Measurements from ENCODE around the gene EPHA4.

Gene EPHA4

DNA sequence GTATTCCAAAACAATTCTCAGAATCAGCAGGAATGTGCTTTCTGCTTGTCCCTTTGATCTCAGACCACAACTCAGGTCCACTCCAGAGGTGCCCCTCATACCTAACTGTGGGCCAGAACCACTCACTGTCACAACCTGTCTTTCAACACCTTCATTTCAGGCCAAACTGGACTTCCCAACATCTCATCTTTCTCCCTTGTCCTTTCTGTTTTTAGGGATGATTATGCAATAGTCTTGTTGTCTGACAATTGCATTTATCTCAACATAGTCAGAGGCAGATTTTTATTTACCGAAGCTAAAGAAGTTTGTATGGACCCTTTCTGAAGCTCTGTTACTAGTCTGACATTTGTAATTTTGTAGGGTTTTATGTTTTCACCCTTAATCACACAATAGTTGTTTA, 95.9 kb downstream of the EPHA4 start:
- no peak for DNase-seq (ENCODE audit: low read depth in 3 of 3)

DNA sequence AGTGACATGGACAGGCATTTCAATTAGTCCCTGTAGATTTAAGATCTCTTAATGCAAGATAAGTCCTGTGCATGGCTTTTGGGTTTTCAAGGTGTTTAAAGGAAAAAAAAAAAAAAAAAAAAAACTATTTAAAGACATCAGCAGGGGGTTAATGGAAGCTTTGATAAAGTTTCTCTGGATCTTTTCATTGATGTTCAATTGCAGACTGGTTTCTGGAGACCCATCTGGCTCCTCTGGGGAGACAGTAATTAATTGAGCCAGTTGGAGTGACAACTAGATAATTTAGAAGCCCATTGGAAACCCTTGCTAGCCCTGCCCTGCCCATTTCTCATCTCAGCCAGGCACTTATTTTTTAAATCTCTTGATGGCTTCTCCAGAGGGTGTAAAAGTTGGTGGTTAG, 98.7 kb downstream of the EPHA4 start:
- DNase-seq (ENCODE audit: low read depth in 3 of 3), result no peak

DNA sequence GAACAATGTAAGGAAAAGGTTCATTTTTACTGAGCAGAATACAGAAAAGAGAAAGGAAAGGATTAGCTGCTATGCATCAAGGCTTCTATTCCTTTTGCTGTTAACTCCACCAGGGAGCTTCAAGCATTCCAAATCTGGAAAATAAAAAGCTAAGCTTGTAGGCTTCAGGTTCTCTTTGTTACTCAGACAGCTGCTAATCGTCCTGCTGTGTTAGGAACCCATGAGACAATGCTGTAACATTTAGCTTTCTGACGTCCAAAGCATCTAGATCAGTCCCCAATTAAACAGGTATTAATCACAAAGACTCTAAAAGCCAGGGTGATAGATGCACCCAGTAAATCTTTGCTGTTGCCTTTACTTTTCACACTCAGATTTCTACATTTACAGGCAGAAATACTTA, 103.8 kb downstream of the EPHA4 start:
- no peak for DNase-seq (ENCODE audit: low read depth in 3 of 3)

DNA sequence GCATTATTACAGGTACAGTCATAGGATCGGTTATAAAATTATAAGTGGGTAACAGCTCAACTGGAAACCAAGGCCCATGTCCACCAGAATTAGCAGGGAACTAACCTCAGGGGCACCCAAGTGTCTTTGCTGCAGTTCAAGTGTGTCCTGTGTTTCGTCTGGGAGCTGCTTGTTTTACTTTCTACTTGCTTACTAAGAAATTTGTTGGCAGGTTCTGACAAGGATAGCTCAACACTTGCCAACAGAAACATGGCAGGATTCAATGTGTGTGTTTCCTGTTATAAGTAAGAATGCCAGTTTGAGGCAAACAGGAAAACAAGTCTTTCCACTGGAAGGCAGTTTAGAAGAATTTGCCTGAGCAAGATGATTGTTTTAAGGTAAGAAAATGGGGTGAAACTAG, 104.5 kb downstream of the EPHA4 start:
- DNase-seq (ENCODE audit: low read depth in 3 of 3), result no peak

DNA sequence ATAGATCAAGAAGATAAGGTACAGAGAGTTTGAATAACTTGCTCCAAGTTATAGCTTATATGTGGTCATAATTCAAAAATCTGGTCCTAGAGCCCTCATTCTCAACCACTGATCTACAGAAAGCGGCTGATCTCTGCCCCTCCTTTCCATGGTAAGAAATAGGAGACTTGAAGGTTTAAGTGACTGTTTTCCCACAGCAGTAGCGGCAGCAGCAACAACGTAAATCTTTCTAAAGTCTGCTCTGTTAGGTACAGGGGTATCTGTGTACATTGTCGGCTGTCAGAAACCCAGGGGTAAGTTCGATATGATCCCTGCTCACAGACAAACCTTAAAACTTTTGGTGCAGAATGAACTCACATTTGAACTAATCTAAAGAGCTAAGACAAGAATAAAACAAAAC, 105.4 kb downstream of the EPHA4 start:
- no peak for DNase-seq (ENCODE audit: low read depth in 3 of 3)

DNA sequence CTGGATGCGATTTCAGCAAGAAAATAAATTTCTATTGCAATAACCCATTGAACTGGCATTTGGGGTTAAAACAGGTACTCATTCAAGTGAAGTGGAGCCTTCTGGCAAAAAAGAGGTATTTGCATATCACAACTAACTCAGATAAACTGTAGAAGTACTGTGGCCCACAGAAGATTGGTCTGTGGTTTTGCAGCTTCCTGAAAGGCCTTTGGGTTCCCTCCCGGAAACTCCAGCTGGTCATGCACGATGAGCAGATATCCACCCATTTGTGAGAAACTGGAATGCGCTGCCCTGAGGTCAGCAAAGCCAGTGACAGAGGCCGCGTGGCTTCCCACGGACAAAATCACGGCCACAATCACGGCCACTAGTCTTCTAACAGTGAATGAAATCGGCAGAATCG, 106.3 kb downstream of the EPHA4 start:
- no peak for DNase-seq (ENCODE audit: low read depth in 3 of 3)

DNA sequence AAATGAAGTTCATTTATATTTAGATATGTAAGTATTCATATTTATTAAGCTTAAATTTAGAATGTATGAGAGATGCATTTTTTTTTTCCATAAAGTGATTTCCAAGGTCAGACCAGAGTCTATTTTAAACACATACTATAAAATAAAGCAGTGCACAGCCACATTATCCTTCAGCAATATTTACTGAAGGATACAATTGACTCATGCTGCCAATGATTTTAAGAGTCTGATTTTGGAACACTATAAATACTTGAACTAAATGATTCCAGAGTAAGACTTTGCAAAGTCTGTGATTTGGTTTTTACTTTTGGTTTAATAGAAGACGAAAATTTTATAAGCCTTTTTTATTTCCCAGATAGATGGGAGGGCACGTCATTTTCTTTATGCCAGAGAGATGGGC, 107.1 kb downstream of the EPHA4 start:
- DNase-seq (ENCODE audit: low read depth in 3 of 3), result no peak

DNA sequence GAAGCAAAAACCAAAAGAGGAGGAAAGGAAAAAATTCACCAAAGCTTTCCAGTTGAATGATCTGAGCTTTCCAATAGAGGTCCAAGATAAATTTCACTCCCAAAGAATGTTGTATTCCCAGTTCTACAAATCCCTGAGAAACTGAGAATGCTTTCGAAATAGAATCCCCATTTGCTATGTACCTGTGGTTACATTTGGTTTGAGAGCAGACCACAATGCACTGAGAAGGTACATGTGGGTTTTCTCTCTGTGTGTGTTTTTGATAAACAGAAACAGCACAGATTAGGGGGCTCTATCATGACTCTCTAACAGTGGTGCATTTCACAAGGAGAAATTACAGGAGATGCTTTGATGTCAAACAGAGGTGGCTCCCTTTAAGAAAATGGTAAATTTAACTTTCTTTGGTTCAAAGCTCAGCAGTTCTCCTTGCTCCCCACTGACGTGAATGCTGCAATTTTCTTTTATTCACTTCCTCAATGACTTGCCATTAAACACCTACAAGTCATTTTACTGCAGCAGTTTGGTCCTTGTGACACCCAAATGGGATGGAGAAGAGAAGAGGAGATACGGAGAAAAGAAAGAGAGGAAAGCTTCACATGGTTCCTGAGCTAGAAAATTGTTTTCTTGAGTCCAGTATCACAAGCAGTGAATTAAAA, 108.7 kb downstream of the EPHA4 start:
- DNase-seq (ENCODE audit: low read depth in 3 of 3), result no peak

DNA sequence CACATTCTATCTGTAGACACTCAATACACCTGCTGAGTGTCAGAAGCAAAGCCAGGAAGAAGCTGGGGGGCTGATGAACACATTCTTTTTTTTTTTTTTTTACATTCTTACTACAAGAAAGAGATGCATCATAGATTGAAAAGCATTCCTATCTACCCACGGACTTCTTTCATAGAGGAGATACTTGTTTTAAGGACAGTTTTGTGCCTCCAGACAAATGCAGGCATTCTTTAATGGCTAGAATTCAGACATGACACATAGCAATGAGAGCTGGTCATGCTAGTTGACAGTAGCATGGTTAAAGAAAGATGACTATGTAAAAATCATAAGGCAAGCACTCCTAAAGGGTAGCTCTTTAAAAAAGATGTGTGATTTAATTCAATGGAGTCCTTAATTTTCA, 110.2 kb downstream of the EPHA4 start:
- DNase-seq (ENCODE audit: low read depth in 3 of 3), result no peak

DNA sequence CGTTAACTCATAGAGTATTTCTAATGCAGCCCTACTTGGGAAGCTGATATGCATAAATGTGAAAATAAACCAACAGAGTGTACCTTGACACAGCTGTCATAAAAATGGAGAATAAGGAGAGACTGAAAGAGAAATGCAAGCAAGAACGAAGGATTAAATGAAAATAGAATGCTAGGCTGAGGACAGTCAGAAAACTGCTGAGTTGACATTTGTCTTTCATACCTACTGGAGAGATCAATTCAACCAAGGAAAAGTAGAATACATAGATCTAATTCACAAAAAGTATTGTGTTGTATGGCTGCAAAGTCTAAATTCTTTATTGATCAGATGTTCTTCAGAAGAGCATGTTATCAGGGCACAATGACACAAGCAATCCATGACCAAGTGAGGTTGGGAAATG, 112.0 kb downstream of the EPHA4 start:
- no peak for DNase-seq (ENCODE audit: low read depth in 3 of 3)

DNA sequence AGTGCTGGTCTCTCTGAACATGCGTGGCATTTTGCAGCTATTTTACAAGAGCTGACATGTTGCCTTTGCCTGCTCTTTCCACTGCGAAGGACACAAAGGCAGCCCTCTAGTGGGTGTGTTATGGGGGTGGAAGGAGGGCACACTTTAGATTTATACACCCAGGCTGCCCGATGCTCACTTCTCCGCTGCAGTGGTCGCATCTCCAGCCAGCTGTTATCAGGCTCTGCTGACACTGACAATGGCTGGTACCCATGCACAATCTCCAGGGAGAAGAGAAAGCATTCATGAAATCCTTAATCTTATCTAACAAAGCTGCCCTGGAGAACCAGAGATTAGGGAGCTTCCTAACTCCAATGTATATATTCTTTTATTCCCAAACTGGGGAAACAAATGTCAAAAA, 113.5 kb downstream of the EPHA4 start:
- DNase-seq (ENCODE audit: low read depth in 3 of 3), result no peak

DNA sequence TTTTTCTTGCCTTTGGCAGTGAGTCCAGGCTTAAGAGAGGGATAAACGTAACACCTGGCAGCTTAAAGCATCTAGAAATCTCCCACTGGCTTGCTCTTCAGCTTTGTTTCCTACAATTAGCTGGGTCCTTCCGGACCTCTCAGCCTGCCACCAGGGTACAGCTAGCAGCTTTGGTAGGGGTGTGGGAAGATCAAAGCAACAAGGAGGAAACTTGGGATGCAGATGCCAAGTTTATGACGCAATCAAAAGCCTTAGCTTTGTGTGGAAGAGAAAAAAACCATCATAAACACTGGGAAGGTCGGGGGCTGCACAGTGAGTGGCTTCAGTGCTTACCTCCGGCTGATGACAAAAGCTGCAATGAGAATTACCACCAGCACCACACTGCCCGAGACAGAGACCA, 116.9 kb downstream of the EPHA4 start:
- DNase-seq (ENCODE audit: low read depth in 3 of 3), result no peak

DNA sequence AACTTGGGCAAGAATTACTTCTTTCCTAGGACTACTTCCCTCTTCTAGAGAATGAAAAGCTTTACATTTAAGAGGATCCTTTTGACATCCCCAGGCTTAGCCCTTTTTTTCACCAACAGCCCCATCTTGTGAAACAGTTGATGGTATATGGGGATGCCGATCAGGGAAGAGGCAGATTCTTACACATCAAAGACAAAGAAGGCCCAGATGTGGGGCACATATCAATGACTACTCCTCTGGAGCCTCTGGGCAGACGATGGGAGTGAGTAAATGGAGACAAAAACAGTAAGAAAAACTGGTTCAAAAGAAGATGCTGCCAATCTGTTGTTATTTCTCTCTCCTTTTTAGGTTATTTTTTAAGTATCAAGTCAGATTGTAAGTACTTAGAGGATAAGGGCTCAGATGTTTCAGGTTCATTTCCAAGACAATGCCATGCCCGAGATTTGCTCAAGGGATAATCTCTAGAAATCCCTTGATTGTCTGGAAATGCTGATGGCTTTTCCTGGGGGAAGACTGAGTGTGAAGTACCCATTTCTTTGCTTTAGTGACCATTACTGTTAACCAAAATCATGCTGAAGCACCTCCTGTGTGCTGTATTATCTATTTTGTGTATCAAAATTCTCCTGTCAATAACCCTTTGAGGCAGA, 117.5 kb downstream of the EPHA4 start:
- no peak for DNase-seq (ENCODE audit: low read depth in 3 of 3)

DNA sequence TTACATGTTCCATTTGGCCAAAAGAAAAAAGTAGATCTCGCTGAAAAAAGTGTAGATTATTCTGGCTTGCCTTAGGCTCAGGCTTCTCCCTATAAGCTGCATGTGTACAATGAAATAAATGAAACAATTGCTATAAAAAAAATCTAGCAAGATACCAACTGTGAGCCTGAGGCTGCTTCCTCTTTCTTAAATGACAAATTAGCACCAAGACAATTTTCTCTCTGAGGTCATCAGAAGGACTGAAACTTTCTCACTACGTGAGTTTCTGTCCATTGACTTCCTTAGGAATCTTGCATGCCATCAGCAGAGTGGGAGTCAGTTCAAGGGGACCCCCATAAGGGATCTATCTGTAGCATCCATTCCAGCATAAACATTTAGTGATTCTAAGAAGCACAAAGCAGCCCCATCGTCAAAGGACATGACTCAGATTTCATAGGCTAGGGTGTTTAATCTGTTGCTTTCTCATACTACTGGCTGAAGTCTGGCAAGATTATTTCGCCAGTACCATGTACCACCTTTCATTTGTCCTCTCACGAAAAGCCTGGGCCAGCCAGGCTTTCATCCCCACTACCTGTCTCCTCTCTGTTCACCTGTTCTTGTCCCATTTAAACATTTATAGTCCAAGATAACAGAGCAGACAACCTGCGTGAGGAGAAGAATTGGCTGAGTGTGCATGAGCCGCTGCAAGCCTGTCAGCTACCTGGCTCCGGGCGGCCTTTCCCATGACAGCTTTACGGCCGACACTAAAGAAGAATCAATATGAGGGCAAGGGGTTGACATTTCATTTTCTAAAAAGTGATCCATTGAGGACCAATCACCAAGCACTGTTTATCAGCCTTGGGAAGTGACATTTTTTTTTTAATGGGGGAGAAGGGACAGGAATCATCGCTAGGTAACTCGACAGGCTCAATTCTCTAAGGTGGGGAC, 120.0 kb downstream of the EPHA4 start:
- DNase-seq (ENCODE audit: low read depth in 3 of 3), result no peak

DNA sequence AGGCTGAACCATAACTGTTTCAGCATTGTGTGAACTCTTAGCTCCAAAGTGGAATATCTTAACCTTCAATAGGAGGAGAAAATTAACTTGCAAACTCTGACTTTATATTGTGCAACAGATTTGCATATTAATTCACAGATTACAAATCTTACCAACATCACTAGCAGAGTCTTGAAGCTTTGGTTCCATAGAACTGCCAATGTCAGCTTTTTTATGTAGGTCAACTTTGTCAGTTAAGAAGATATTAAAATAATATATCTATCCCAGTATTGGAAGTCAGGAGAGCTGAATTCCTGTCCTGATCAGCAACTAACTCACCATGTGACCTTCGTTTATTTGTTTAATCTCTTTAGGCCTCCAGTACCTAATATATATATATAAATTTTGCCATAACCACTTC, 121.8 kb downstream of the EPHA4 start:
- DNase-seq (ENCODE audit: low read depth in 3 of 3), result no peak

DNA sequence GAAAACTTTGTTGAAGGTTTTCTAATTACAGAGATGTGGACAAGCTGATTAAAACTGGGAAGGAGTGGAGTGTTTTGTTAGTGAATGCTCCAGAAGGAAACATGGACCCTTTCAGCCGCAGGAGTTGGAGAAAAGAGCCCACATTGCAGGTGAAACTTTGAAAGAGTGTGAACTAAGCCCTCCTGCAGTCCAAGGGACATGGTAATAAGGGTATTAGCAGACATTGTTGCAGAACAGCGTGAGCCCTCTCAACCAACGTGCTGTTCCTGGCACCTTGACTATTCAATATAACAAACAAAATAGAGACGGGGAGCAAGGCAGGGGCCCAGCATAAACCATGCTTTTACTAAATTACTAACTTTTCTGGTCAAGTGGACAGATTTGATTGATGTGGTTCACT, 122.7 kb downstream of the EPHA4 start:
- no peak for DNase-seq (ENCODE audit: low read depth in 3 of 3)

DNA sequence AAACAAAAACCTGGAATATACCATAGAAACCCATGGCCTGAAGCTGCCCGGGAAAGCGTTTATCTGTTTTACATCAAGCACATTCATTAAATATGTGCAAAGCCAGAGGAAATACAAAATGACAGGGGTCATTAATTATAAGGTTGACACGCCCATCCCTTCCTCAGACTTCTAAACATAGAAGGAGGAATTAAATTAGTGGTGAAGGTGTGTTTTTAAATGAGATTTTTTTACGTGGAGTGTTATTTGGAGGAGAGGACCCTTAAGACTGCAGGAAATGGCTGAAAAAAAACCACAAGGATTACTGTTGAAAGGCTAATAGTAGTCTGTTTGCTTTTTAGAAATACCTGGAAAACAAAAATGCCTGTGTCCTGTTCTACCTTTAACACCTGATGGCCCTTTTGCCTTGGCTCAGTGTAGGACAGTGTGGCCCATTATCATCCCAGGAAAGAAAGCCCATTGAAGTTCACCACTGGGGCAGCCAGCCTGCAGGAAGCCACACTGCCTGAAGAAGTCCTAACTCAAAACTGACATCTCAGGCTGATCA, 123.2 kb downstream of the EPHA4 start:
- no peak for DNase-seq (ENCODE audit: low read depth in 3 of 3)

DNA sequence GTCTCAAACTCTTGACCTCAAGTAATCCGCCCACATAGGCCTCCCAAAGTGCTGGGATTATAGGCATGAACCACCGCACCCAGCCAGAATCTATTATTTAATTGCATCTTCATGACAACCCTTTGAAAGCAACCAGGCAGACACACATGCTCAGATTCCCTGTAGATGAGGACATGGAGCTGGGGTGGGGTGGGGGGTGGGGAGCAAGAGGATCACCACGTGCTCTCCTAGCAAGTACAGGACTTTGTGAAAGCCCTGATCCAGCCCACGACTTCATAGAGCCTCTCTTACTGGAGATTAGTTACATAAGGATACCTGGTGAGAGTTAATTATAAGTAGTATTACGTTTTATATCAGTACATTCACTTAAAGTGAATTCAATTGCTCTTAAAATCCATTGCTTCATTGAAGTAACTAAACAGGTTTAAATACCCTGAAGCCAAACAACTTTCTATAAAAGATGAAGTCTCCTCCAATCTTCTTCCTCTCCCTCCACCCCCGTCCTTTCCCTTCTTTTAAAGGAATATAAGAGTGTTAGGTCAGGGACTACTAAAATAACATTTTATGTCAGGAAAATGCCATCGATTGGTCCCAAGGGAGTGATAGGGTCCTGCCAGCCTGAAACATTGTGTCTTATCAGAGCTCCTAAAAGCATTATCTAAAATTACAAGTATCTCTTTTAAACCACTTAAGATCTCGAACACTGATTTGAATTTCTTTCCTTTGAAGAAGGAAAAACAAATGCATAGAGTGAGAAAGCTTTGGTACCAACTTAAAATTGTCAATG, 123.9 kb downstream of the EPHA4 start:
- no peak for DNase-seq (ENCODE audit: low read depth in 3 of 3)

DNA sequence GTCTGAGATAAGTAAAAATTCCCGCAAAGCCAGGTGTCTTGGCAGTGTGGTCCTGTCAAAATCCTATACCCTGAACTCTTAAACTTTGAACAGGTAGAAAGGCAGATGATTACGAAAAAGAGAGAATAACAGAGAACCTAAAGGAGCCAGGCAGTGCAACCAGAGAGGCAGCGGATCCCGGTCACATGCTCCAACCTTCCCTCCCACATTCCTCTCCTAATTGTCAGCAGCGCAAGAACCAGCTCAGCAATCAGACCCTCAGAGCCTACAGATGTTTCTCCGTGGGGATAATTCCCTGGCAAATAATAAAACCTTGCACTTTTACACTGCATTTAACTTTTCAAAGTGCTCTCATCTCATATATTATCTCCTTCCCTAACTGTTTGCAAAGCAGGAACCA, 124.8 kb downstream of the EPHA4 start:
- DNase-seq (ENCODE audit: low read depth in 3 of 3), result no peak

DNA sequence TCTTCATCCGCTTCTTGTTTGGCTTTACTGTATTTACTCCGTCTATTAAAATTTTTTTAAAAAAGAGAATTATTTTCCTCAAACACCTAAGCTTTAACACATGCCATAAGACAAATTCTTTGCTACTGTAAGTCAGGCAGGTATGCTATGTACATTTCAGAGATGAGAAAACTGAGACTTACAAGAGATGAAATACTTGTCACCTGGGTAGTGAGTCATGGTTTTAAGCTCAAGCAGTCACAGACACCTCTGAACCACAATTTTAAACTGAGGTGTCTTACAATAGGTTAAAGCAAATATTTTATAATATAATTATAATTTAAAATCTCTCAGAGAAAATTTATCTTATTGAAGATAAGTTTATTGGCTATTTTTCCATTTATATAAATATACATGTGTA, 126.0 kb downstream of the EPHA4 start:
- no peak for DNase-seq (ENCODE audit: low read depth in 3 of 3)

DNA sequence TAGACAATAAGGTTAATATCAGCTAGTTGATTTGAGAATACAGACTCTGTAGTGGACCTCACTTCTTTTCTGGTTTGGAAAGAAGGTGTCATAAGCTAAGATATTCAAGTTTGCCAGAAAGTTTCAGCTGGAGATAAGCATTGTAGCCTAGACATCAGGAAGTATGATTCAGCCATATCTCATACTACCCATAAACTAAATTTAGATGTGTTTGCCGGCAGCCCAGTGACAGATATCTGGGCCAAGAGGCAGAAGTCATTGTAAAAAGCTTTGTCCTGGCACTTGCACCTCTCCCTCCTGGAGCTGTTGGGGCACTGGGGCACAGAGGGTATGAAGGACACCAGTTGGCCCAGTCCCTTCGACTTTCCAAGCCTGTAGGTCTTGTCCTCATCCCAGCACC, 128.0 kb downstream of the EPHA4 start:
- no peak for DNase-seq (ENCODE audit: low read depth in 3 of 3)

DNA sequence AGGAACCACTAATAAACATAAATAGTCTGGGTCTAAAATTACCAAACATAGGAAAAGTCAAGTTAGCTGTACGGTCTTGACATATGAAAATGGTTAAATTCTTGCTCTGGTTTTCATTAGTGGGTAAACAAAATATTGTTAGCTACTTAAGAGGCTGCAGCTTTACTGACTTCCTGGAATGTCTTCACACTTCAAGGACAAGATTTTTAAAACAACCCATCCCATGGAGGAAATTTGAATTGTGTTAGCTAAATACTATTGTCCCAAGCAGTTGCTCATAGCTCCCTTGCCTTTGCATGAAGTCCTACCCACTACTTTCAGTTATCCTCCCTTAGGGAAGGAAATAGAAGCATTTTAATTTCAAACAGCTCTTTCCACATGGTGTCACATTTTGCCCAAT, 128.5 kb downstream of the EPHA4 start:
- DNase-seq (ENCODE audit: low read depth in 3 of 3), result no peak
